ENCODE measurements around the gene PRH1.

Gene PRH1

GRCh38 chr12:10901427-10901826 lies 17.4 kb upstream of the PRH1 start:
- DNase-seq (ENCODE audit: low read depth): no peak
- TF ChIP-seq, protein P1, sequence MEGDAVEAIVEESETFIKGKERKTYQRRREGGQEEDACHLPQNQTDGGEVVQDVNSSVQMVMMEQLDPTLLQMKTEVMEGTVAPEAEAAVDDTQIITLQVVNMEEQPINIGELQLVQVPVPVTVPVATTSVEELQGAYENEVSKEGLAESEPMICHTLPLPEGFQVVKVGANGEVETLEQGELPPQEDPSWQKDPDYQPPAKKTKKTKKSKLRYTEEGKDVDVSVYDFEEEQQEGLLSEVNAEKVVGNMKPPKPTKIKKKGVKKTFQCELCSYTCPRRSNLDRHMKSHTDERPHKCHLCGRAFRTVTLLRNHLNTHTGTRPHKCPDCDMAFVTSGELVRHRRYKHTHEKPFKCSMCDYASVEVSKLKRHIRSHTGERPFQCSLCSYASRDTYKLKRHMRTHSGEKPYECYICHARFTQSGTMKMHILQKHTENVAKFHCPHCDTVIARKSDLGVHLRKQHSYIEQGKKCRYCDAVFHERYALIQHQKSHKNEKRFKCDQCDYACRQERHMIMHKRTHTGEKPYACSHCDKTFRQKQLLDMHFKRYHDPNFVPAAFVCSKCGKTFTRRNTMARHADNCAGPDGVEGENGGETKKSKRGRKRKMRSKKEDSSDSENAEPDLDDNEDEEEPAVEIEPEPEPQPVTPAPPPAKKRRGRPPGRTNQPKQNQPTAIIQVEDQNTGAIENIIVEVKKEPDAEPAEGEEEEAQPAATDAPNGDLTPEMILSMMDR (IDR thresholded peaks at IDR 0.05; ENCODE audit: low read depth, low read length, missing control alignments): no peak

GRCh38 chr12:10900972-10901371 lies 16.9 kb upstream of the PRH1 start:
- TF ChIP-seq, protein P1 (IDR thresholded peaks at IDR 0.05; ENCODE audit: low read depth, low read length, missing control alignments): no peak
- no peak overlapping the region for H3K4me3 ChIP-seq (ENCODE audit: low read depth, low read length)
- no peak for DNase-seq (ENCODE audit: low read depth)

More at GRCh38 chr12:10901427-10901826, 17.4 kb upstream of the PRH1 start:
- no peak overlapping the region for H3K4me3 ChIP-seq (ENCODE audit: low read depth, low read length)

DNA sequence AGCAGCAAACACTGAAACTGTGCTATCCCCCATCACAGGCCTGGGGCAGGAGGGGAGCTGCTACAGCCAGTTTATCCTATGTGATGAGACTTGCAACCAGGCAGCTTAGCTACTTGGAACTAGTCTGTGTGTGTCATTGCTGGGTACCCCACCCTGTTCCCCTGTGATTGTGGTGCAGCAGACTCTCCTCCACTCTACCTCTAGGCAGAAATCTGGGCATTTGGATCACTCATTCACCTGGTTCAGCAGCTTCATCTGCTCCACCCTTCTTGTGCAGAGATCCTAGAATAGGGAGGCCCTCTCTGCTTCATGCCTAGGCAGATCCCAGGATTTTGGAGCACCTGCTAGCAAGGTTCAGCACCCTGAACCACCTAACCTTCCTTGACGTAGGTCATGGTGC lies 16.5 kb upstream of the PRH1 start:
- TF ChIP-seq, protein P1 (IDR thresholded peaks at IDR 0.05; ENCODE audit: low read depth, low read length, missing control alignments): no peak
- no peak overlapping the region for H3K4me3 ChIP-seq (ENCODE audit: low read depth, low read length)
- no peak for DNase-seq (ENCODE audit: low read depth)

GRCh38 chr12:10896854-10897253 lies 12.8 kb upstream of the PRH1 start:
- no peak for DNase-seq (ENCODE audit: low read depth)
- H3K4me3 ChIP-seq (ENCODE audit: low read depth, low read length): no peak overlapping the region
- TF ChIP-seq, protein P1 (IDR thresholded peaks at IDR 0.05; ENCODE audit: low read depth, low read length, missing control alignments): no peak

- TF ChIP-seq, protein P1 (IDR thresholded peaks at IDR 0.05; ENCODE audit: low read depth, low read length, missing control alignments): no peak
- H3K4me3 ChIP-seq (ENCODE audit: low read depth, low read length): no peak overlapping the region
- DNase-seq (ENCODE audit: low read depth): no peak
Observed at GRCh38 chr12:10891937-10892336, 7.9 kb upstream of the PRH1 start.

- H3K4me3 ChIP-seq (ENCODE audit: low read depth, low read length): no peak overlapping the region
- no peak for DNase-seq (ENCODE audit: low read depth)
- TF ChIP-seq, protein P1 (IDR thresholded peaks at IDR 0.05; ENCODE audit: low read depth, low read length, missing control alignments): no peak
Observed at GRCh38 chr12:10889226-10889625, 5.2 kb upstream of the PRH1 start.

GRCh38 chr12:10873378-10873777 lies 10.7 kb downstream of the PRH1 start:
- no peak for DNase-seq (ENCODE audit: low read depth)
- TF ChIP-seq, protein P1 (IDR thresholded peaks at IDR 0.05; ENCODE audit: low read depth, low read length, missing control alignments): no peak

More at GRCh38 chr12:10873378-10873777, 10.7 kb downstream of the PRH1 start:
- no peak overlapping the region for H3K4me3 ChIP-seq (ENCODE audit: low read depth, low read length)
